NCI-H146 treated with DMSO at 0.1 percent for 48 hours (cell line): Measurements from ENCODE around the gene SWAP70.
"Not testable (repeated sequence)": the region's sequence is repeated elsewhere in the genome, so short reads cannot be mapped to it uniquely, and the experiment has no call there.

ENCODE experiments used
- DNase-seq: peaks from one replicate; lab custom pipeline; 2025; ENCODE audit not compliant: unreplicated experiment; lab: John Stamatoyannopoulos, UW

The SWAP70 gene

DNA sequence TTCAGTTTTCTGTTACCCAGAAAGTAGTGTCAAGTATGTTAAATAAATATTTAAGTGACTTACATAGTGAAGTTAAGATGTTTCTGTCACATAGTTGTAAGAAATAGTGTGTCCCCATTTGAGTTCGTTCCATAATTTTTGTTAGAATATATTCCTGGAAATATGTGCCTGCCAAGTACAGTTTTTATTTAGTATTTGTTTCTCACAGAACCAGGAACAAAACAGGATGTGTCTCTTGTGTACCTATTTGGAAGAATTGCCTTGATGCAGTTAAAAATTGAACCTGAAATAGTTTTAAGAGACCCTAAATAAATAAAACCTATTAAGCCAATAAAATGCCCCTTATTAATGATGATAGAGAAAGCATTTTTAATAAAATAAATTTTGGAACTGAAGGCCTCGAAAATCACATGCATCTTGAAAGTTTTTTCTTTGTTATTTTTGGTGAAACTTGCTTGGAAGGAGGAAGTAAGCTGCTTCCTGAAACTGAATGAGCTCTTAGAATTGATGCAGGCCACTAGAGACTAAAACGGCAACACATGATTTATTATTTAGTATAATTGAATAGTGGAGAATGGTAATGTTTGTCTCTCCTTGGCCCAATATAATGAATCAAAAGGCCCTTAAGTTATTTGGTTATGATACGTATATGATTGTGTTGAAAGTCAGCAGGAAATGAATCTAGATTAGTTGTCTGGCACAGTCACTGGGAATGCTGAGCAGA is 55.9 kb downstream of the SWAP70 start:
- no peak for DNase-seq

DNA sequence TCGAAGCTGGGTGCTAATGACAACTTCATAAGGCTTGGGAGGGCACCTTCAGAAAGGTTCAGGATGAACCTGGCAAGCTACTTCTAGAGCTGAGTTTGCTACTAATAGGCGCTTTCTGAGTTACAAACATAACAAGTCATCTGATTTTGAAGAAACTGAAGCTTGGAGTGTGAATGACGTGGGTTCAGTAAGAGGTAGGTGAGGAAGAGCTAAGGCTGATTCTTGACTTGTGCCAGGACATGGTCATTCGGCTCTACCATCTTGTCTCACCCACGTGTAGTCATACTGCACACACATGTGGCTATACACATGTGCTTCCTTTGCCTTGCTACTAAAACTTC is 56.4 kb downstream of the SWAP70 start:
- DNase-seq = no peak

DNA sequence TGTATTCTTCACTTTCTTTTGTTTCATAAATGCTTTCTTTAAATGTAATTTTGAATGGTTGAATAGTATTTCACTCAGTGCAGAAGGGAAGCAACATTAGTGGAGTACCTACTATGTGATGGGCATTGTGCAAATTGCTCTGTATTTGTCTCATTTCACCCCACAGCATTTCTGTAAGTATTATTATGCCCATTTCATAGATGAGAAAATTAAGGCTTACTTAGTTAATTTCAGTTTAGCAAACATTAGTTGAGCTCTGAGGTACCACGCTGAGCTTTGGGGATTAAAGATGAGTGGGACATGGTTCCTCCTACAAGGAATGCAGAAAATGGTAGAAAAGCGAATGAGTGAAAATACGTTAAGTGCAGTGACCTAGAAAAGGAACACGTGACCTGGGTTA is 58.1 kb downstream of the SWAP70 start:
- no peak for DNase-seq

DNA sequence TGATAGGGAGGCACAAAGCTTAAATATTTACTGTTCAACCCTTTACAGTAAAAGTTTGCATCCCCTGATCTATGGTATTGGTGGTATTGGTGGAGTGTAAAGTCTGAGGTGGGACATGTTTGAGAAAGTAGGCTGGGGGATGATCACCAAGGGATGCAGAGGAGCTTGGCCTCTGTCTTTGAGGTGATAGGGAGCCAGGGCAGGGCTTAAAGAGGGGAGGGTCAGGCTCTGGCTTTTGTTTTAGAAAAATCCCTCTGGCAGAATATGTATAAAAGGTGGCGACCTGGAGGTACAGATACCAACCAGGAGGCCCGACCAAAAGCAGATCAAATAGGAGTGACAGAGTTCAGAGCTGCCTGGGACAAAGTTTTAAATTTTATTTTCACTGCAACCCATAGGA is 59.0 kb downstream of the SWAP70 start:
- no peak for DNase-seq

DNA sequence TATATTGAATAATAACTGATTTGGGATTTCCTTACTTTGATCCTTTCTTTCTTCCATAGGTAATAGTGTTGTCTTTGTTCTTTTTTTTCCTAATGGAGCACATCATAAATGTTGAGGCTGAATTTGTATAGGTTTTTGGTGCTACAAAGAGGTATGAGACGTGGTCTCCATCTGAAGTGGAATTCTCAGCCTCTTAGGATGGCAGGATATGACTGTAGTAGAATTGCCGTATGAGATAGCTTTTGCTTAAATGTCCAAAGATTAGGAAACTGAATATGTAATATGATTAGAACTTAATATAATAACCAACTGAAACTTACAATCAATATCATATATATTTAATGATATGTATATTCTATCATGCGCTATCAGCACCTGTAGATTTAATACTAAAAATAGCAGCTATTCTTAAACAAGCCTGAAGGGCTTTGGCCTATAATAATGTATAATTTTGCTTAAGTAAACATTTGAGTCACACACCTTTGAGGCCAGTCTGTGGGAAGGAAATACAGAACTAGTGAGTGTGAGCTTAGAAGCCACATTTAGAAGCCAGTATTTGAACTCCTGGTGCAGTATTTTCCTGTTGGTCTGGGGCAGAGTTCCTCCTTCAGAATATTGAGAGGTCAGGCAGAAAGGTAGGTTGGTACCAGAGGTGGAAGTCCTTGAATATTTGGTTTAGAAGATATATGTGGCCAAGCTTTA is 62.6 kb downstream of the SWAP70 start:
- DNase-seq = peak; percentile 87

DNA sequence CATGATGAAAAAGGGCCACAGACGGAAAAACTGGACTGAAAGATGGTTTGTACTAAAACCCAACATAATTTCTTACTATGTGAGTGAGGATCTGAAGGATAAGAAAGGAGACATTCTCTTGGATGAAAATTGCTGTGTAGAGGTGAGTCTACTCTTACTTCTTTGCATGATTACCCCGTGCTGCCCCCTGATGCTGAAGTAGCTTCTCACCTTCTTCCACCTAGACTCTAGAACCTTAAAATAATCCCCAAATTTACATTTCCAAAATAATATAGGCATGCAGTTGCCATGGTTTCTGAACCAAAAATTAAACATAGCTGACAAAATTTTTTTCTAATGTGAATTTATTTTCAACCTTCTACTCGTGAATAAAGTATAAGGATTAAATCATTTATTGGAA is 64.2 kb downstream of the SWAP70 start:
- DNase-seq = no peak

DNA sequence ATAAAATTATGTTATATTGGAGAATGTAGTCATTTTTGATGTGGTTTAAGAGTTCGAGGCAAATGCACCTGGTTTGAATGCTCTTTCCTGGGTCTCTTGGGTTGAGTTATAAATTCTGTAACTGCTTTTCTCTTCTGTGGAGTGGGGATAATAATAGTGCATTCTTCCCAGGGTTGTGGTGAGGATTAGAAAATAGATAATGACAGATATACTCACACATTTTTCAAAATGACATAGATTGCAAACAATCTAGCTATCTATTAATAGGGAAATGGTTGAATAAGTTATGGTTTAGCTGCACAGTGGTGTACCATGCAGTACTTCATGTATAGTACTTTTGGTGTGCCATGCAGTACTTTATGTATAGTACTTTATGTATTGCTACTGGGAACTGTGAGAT is 67.4 kb downstream of the SWAP70 start:
- no peak for DNase-seq

DNA sequence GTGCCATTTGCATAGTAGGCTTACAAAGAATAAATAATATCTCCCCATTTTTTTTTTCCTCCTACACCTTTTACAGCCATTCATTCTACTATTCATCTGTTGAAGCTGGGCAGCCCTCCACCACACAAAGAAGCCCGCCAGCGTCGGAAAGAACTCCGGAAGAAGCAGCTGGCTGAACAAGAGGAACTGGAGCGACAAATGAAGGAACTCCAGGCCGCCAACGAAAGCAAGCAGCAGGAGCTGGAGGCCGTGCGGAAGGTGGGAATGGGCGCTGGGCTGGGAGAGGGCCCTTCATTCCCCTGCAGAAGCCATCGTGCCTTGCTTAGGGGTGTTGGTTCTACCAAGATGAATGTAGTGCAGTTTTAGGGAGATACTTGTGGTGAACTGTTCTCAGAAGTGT is 68.6 kb downstream of the SWAP70 start:
- DNase-seq = no peak

DNA sequence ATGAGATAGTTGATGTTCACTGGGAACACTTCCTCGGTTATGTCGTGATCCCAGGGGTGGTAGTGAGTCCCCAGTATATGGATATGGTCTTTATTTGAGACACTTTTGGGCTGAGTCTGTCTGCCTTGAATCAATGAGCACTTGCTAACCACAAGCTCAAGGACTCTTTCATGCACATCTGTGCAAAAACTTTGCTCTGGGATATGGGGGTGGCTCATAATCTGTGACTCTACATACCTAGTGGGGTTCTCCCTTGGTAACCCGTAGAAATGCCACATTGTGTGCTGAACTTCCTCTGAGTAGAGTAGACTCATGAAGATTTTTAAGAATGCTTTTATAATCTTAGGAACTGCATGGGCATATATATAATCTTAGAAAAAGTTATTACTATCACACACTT is 69.3 kb downstream of the SWAP70 start:
- no peak for DNase-seq

DNA sequence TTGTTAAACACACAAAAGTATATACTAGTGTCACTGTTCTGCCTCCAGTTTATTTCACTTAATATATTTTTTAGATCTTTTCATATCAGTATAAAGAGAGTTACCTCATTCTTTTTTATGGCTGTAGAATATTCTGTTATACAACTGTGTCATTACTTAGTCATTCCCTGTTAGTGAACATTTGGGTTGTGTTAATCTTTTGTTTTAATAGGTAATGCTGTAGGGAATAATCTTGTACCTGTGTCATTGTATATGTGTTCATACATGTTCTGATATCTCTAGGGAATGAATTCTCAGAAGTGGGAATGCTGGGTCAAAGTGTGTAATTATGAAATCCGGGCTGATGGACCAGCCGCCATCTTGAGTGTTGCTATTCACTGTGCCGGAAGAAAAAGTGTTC is 71.4 kb downstream of the SWAP70 start:
- DNase-seq = no peak

DNA sequence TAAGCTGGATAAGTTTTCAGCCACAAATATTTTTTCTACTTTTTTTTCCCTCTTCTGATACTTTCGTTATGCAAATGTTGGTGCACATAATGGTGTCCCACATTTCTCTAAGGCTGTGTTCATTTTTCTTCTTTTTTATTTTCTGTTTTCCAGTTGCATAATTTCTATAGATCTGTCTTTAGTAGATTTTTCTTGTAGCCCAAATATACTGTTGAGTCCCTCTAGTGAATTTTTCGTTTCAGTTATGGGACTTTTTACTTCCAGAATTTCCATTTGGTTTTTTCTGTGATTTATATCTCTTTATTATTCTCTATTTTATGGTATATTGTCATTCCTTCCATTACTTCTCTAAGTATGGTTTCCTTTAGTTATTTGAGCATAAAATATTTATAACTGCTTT is 72.0 kb downstream of the SWAP70 start:
- no peak for DNase-seq

DNA sequence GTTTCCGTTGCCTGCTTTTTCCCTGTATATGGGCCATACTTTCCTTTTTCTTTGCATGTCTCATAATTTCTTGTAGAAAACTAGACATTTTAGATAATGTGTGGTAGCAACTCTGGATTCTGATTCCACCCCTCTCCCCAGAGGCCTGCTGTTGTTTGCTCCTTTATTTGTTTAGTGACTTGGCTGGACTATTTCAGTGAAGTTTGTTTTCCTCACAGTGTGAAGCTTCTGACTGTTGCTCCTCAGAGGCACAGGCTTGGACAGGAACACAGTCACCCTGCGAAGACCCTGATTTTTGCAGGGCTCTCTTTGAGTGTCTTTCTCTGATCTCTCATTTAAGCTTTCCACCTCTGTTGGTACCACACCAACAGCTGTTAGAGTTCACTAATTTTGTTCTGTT is 72.5 kb downstream of the SWAP70 start:
- no peak for DNase-seq

DNA sequence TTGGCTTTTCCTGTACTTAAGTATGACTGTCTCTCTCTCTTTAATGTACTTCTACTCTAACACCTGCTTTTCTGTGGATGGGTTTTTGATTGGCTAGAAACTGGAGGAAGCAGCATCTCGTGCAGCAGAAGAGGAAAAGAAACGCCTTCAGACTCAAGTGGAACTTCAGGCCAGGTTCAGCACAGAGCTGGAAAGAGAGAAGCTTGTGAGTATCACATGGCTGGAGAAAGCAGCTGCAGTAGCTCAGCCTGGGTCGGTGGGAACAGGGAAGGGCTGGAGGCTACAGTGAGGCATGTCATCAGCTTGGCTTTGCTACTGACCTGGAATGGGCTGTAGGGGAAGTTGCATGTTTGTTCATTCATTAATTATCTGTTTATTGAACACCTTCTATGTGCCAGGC is 74.2 kb downstream of the SWAP70 start:
- DNase-seq = no peak

DNA sequence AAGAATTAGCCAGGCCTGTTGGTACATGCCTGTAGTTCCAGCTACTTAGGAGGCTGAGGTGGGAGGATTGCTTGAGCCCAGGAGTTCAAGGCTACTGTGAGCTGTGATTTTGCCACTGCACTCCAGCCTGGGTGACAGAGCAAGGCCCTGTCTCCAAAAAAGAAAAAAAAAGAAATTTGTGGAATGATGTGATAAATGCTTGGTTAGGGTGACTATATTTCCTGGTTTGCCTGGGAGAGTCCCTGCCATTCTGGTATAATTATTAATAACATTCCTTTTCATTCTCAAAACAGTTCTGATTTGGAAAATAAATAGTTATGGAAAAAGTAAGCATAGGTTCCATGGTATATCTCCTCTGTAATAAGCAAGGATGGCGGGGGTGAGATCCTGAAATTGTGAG is 74.8 kb downstream of the SWAP70 start:
- DNase-seq = no peak

DNA sequence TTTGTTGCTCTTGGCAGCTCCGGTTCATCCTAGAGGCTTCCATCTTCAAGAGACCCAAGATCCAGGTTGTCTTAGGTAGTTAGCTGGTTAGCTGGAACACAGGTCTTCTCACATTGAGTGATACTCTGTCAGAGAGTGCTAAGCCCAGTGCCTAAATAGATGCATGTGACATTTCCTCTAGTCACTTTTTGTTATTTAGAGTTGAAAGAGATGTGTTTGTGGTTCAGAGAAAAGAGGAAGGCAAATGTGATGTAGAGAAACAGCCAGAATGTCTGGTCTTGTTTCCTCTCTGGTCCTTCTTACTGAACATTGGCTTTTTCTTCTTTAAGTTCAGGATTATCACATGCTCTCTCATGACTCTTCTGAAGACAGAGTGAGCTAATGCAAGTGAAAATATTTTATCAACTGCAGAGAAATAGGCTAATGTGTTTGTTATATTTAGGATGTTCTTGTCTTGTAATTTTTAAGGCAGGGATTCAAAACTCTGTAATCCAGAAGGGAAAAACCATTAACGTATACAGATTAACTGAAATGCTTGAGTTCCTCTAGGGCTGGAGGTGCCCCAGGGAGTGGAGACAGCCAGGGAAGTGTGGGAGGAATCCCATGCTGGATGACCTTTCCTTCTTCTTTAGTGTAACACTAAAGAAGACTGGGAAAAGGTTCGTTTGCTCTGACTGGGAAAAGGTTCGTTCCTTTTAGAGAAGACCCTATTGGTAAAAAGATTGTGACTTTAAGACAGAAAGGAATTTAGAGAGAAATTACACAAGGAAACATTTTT is 75.4 kb downstream of the SWAP70 start:
- DNase-seq = no peak

DNA sequence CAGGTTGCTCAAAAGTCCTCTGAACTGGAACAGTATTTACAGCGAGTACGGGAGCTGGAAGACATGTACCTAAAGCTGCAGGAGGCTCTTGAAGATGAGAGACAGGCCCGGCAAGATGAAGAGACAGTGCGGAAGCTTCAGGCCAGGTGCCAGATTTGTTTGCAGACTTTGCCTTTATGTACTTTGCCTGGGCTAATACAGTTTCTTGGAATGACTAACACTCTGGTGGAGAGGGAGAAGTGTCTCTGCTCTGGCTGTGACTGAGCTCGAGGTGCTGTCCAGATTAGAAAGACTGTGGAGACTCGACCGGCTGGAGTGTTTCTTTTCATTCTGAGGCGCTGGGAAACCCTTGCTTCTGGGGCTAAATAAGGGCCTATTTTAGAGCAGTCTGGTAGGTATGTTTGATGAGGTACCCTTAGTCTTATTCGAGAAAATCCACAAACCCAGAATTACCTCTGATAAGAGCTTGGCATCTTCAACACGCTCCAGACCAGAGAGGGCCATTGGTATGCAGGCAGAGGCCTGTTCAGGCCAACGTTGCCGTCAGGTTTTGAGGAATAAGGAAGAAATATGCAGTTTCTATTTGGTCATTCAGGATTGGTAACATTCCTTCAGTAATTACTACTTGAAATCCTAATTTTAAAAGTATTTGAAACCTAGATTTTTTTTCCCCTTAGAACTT is 76.5 kb downstream of the SWAP70 start:
- no peak for DNase-seq

DNA sequence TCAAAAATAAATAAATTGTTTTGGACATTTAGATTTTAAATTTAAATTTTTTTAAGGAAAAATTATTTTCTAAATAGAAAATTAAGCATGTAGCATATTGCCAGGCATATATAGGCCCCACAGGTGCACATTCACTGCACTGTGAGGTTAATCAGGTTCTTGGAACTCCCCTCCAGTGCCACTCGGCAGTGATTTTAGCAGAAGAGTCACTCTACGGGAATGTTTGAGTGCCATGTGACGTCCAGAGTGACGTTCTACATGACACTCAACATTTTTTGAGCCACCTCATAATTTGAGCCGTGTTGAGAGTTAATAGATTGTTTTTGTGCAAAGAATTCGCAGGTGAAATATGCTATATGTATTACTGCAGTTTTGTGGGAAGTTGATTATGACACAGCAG is 77.4 kb downstream of the SWAP70 start:
- DNase-seq = no peak

DNA sequence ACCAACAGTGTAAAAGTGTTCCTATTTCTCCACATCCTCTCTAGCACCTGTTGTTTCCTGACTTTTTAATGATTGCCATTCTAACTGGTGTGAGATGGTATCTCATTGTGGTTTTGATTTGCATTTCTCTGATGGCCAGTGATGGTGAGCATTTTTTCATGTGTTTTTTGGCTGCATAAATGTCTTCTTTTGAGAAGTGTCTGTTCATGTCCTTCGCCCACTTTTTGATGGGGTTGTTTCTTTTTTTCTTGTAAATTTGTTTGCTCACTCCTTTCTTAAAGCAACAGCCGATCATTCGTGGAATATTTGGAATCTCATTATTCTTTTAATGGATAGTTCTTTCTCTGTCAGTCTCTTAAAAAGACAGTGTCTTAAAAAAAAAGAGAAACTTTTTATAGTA is 79.6 kb downstream of the SWAP70 start:
- DNase-seq = not testable (repeated sequence)

DNA sequence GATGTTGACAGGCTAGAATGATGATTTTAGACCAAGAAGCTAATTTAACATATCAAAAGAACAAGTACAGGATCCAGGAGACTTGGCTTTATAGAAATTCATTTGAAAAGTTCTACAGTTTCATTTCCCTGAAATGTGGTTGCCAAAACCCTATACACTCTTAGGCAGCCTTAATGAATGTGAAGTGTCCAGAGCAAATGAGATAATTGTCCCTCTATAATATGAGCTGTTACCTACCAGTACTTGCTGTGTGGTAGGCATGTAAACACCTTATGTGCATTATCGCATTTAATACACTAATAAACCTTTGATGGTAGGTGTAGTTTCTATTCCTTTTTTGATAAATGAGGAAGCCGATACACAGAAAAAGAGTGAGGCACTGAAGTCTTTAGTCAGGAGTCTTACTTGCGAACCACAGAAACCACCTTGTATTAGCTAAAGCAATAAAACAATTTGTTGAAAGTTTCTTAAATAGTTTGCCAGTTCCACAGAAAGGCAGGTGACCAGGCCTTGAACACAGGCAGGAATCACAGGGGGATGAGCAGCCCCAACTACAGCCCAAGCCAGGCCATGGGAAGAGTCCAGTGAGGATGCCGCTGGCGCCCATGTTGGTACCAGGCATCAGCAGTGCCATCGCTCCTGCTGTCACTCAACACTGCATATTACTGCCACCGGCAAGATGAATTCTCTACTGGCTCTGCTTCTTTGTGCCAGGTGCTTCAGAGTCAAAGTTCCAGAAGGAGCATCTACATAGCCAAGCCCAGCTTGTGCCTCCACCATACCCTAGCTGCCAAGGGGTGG is 81.7 kb downstream of the SWAP70 start:
- no peak for DNase-seq

DNA sequence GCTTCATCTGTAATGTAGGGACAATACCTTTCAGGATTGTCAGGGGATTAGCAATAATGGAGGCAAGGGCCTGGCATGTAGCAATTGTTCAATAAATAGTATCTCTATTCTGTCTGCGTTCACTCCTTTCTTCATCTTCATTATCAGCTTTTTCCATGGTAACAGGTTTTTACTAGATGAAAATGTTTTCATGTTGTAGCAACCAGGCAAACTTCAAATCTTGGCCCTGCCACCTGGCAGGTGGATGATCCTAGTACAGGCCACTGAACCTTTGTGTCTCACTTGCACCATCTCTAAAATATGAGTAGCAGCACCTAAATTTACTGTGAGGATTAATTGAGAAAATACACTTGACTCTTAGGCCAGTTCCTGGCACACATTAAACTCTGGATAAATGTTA is 83.4 kb downstream of the SWAP70 start:
- DNase-seq = no peak

DNA sequence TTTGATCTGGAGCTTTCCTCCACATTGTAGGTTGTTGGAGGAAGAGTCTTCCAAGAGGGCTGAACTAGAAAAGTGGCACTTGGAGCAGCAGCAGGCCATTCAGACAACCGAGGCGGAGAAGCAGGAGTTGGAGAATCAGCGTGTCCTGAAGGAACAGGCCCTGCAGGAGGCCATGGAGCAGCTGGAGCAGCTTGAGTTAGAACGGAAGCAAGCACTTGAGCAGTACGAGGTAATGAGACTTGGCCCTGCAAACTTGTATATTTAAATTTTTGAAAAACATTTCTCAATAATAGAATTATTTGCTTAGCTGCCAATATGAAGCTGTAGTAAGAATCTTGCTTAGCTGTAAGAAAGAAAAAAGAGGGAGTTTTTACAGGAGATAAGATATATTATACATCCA is 84.0 kb downstream of the SWAP70 start:
- no peak for DNase-seq
